HepG2 (cell line): Measurements from ENCODE around the gene HSCB. TPM values are rescaled to one million over a fixed set of nuclear protein-coding genes. Genes with fewer than 3 reads are reported as not detected.

Source experiments
- ARHGAP35 ChIP-seq: sonication (generic); formaldehyde crosslinking; IDR thresholded peaks from 2 replicates; pipeline ENCODE4 v1.9.0; 2022; ENCODE audit warnings: mild to moderate bottlenecking, inconsistent platforms, moderate library complexity, missing genetic modification reagents, borderline replicate concordance
- E2F2 ChIP-seq: sonication (generic); formaldehyde crosslinking; IDR thresholded peaks from 2 replicates; pipeline ENCODE4 v1.4.0; 2020; ENCODE audit warnings: missing genetic modification reagents, borderline replicate concordance
- GTF3A ChIP-seq: sonication (generic); formaldehyde crosslinking; conservative IDR thresholded peaks from 2 replicates; pipeline ENCODE4 v1.4.0; 2020; ENCODE audit warnings: mild to moderate bottlenecking, missing genetic modification reagents
- KLF11 ChIP-seq: IDR thresholded peaks from 2 replicates; pipeline ENCODE4 v1.6.1; 2016; ENCODE audit warnings: missing compliant biosample characterization
- MED8 ChIP-seq: sonication (generic); formaldehyde crosslinking; IDR thresholded peaks from 2 replicates; pipeline ENCODE4 v1.8.1; 2023; ENCODE audit warnings: mild to moderate bottlenecking, missing genetic modification reagents; ENCODE audit not compliant: insufficient replicate concordance
- MLLT10 ChIP-seq: sonication (generic); formaldehyde crosslinking; IDR thresholded peaks from 2 replicates; pipeline ENCODE4 v1.4.0; 2020; ENCODE audit warnings: missing genetic modification reagents
- NFYB ChIP-seq: sonication (generic); formaldehyde crosslinking; IDR thresholded peaks from 2 replicates; pipeline ENCODE4 v1.4.0; 2020; ENCODE audit warnings: missing genetic modification reagents
- NONO ChIP-seq, 2 experiments: fragments of 450-650 bp in 1 of 2; sonication (generic) in 1 of 2; formaldehyde crosslinking in 1 of 2; IDR thresholded peaks in 1 of 2; conservative IDR thresholded peaks in 1 of 2; 2 replicates each; pipeline versions ENCODE4 v1.6.1 to v1.8.0; 2017 to 2022; ENCODE audit warnings: mild to moderate bottlenecking in 1 of 2, missing genetic modification reagents in 1 of 2, moderate library complexity in 1 of 2
- NR2F1 ChIP-seq, 2 experiments: fragments of 450-650 bp in 1 of 2; formaldehyde crosslinking in 1 of 2; IDR thresholded peaks; 2 replicates each; pipeline versions ENCODE4 v1.5.0 to v1.6.1; 2016 to 2020; ENCODE audit warnings: mild to moderate bottlenecking in 1 of 2, missing compliant biosample characterization in 1 of 2, missing genetic modification reagents in 1 of 2, moderate library complexity in 1 of 2
- NR2F2 ChIP-seq: IDR thresholded peaks from 2 replicates; pipeline ENCODE4 v1.6.1; 2012; ENCODE audit warnings: low read depth, inconsistent platforms, borderline replicate concordance
- PHF20 ChIP-seq: sonication (generic); formaldehyde crosslinking; IDR thresholded peaks from 2 replicates; pipeline ENCODE4 v1.5.0; 2020; ENCODE audit warnings: mild to moderate bottlenecking, missing genetic modification reagents
- RBM39 ChIP-seq: fragments of 200-400 bp; formaldehyde crosslinking; IDR thresholded peaks from one replicate; pipeline ENCODE4 v1.6.1; 2018; ENCODE audit warnings: antibody characterized with exemption, mild to moderate bottlenecking, low read depth, low read length; ENCODE audit not compliant: poor library complexity, severe bottlenecking
- ZBTB4 ChIP-seq: sonication (generic); formaldehyde crosslinking; IDR thresholded peaks from 2 replicates; pipeline ENCODE4 v1.4.0; 2020; ENCODE audit warnings: missing genetic modification reagents, mild to moderate bottlenecking, borderline replicate concordance
- ZEB1 ChIP-seq: IDR thresholded peaks from 2 replicates; pipeline ENCODE4 v1.6.1; 2012; ENCODE audit warnings: mild to moderate bottlenecking, low read depth, inconsistent platforms; ENCODE audit not compliant: insufficient replicate concordance
- ZNF143 ChIP-seq: sonication (generic); formaldehyde crosslinking; IDR thresholded peaks from 2 replicates; pipeline ENCODE4 v1.4.0; 2020; ENCODE audit warnings: missing genetic modification reagents
- ZNF350 ChIP-seq: sonication (generic); formaldehyde crosslinking; IDR thresholded peaks from 2 replicates; pipeline ENCODE4 v1.4.0; 2020; ENCODE audit warnings: mild to moderate bottlenecking, low read depth, missing genetic modification reagents, borderline replicate concordance
- ZNF414 ChIP-seq: sonication (generic); formaldehyde crosslinking; IDR thresholded peaks from 2 replicates; pipeline ENCODE4 v1.5.0; 2020; ENCODE audit warnings: missing genetic modification reagents
- ZNF510 ChIP-seq: sonication (generic); formaldehyde crosslinking; IDR thresholded peaks from 2 replicates; pipeline ENCODE4 v1.4.0; 2020; ENCODE audit warnings: low read depth, mild to moderate bottlenecking, missing genetic modification reagents
- ZNF549 ChIP-seq: sonication (generic); formaldehyde crosslinking; IDR thresholded peaks from 2 replicates; pipeline ENCODE4 v1.5.0; 2020; ENCODE audit warnings: missing genetic modification reagents
- ZNF772 ChIP-seq: sonication (generic); formaldehyde crosslinking; IDR thresholded peaks from 2 replicates; pipeline ENCODE4 v1.5.0; 2020; ENCODE audit warnings: mild to moderate bottlenecking, missing genetic modification reagents
- ZNF781 ChIP-seq: sonication (generic); formaldehyde crosslinking; IDR thresholded peaks from 2 replicates; pipeline ENCODE4 v1.5.1; 2020; ENCODE audit warnings: borderline replicate concordance, mild to moderate bottlenecking, missing genetic modification reagents; ENCODE audit errors: not compliant biosample characterization
- ZSCAN31 ChIP-seq: sonication (generic); formaldehyde crosslinking; IDR thresholded peaks from 2 replicates; pipeline ENCODE4 v1.5.0; 2020; ENCODE audit warnings: low read depth, mild to moderate bottlenecking, missing genetic modification reagents
- polyA plus RNA-seq, 8 experiments: library from polyadenylated mRNA; depleted of rRNA in 3 of 8; stranded (reverse) in 7 of 8; unstranded in 1 of 8; fragments of >200 nt; fragmentation: Illumina TruSeq in 4 of 8; extraction: Trizol in 4 of 8; gene quantifications; 2 replicates each; pipeline versions ENCODE4 v1.2.1 to v1.2.3, GENCODE V29; 2011 to 2016; ENCODE audit warnings: low read depth in 4 of 8, missing spikeins in 1 of 8, mixed read lengths in 1 of 8; ENCODE audit not compliant: insufficient read depth in 1 of 8
- total RNA-seq, 5 experiments: library from RNA; depleted of rRNA; stranded (reverse); fragments of >200 nt; fragmentation: Illumina TruSeq; extraction: Trizol; gene quantifications; 2 replicates each; pipeline ENCODE4 v1.2.3, GENCODE V29; 2016; ENCODE audit warnings: low read depth in 1 of 5

The HSCB gene
- total and polyA plus RNA-seq, 2 of the 13 experiments (the other 11 are each of a cell fraction or from before 2014, with no cell fraction given), result 15.4 to 20.9 TPM

GRCh38 chr22:28800308-28801041, 58.6 kb downstream of the HSCB start, which contains the start of gene XBP1 (continued):
- TF ChIP-seq E2F2, result 0 out of 2 replicates have a peak, but pooled peaks have one; percentile 30
- peak; percentile 59 for TF ChIP-seq ZNF772
- TF ChIP-seq ZNF781 (CRISPR knock-in tag), result peak; percentile 75
- no peak for TF ChIP-seq GTF3A (CRISPR knock-in tag)
- TF ChIP-seq KLF11 (CRISPR knock-in tag), result no peak
- TF ChIP-seq ZNF510 (CRISPR knock-in tag), result no peak
- no peak; the same call in 1 of the 2 replicates for TF ChIP-seq ZBTB4 (CRISPR knock-in tag)
- TF ChIP-seq ZEB1, result no peak
- TF ChIP-seq PHF20 (CRISPR knock-in tag), result peak; percentile 2; the same call in 1 of the 2 replicates
- 0 out of 2 replicates have a peak, but pooled peaks have one; percentile 73 for TF ChIP-seq MLLT10 (CRISPR knock-in tag)
- TF ChIP-seq ARHGAP35, result no peak; the same call in 1 of the 2 replicates
- TF ChIP-seq NR2F2, result peak; percentile 55; the same call in 1 of the 2 replicates
- no peak for TF ChIP-seq ZNF549 (CRISPR knock-in tag)
- TF ChIP-seq ZNF143, result no peak
- peak; percentile 58 for TF ChIP-seq ZSCAN31 (CRISPR knock-in tag)
- TF ChIP-seq NONO (IDR thresholded peaks at IDR 0.05), result no peak
- TF ChIP-seq NONO (CRISPR knock-in tag; conservative IDR thresholded peaks at IDR 0.05), result peak; percentile 93
- peak; percentile 62 for TF ChIP-seq RBM39
- 0 out of 4 replicates have a peak, but pooled peaks of 1 of the 2 experiments have one; percentile 10 for TF ChIP-seq NR2F1 (CRISPR knock-in tag; IDR thresholded peaks at IDR 0.05)
- TF ChIP-seq ZNF414 (CRISPR knock-in tag), result no peak
- TF ChIP-seq MED8 (CRISPR knock-in tag), result peak; percentile 91
- TF ChIP-seq ZNF350 (CRISPR knock-in tag), result no peak
- TF ChIP-seq NFYB, result peak; percentile 85
